HG03378 (cell line): ENCODE measurements around the gene ARHGAP9.
"Not testable (repeated sequence)": the region's sequence is repeated elsewhere in the genome, so short reads cannot be mapped to it uniquely, and the experiment has no call there.

Source experiments
- ATAC-seq: cut with Tn5 transposase; IDR thresholded peaks from one replicate; pipeline ENCODE4 v1.9.1; 2021; ENCODE audit warnings: mild to moderate bottlenecking, moderate library complexity; ENCODE audit not compliant: unreplicated experiment

ARHGAP9 gene

DNA sequence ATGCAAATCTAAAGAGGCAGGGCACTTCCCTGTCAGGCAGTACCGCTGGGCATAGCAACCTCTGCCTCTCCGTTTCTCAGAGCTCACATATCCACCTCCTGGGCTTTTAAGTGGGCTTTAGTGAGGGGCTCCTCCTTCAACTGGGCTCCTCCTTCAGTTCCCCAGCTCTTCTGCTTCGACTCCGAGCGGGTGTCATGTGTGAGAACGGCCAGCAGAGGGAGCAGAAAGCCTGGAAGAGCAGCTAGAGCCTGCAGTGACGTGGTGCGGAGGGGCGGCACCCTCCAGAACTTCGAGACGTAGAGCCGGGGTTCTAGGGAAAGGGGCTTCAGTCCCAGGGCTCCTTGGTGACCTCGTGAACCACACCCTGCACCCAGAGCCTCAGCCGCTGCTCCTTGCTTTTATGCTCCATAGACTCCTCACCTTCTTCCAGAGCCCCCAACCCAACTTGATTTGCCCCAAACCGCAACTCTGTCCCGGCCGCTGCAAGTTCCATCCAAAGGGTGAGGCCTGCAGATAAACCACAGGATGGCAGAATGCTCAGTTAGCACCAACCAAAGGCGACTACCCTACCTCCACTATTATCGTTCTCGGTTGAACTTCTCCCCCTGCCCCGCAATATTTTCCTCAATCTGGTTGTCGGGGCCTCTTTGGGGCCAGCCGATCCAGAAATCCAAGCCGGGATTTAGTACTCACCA is 20.5 kb downstream of the ARHGAP9 start:
- ATAC-seq = peak; percentile 66

DNA sequence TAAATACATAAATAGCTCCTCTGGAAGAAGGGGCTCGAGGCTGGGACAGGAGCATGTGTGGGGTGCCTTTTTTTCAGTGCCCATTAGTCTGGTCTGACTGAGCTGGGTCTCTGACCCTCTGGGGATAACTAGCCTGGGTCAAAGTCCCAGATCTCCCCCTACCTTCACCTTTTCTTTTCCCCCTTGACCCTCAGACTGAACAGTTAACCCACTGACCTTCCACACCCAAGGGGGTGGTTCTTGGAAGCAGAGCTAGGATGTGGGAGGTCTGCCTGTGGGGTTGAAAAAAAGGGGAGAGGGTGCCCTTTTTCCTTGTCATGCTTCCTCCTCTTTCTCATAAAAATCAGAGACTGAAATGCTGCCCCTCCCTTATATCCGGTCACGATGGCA is 21.0 kb downstream of the ARHGAP9 start:
- no peak for ATAC-seq

- ATAC-seq = no peak
Observed at GRCh38 chr12:57456737-57457490, 22.8 kb downstream of the ARHGAP9 start.

GRCh38 chr12:57456145-57456700 is 23.4 kb downstream of the ARHGAP9 start:
- ATAC-seq = no peak

DNA sequence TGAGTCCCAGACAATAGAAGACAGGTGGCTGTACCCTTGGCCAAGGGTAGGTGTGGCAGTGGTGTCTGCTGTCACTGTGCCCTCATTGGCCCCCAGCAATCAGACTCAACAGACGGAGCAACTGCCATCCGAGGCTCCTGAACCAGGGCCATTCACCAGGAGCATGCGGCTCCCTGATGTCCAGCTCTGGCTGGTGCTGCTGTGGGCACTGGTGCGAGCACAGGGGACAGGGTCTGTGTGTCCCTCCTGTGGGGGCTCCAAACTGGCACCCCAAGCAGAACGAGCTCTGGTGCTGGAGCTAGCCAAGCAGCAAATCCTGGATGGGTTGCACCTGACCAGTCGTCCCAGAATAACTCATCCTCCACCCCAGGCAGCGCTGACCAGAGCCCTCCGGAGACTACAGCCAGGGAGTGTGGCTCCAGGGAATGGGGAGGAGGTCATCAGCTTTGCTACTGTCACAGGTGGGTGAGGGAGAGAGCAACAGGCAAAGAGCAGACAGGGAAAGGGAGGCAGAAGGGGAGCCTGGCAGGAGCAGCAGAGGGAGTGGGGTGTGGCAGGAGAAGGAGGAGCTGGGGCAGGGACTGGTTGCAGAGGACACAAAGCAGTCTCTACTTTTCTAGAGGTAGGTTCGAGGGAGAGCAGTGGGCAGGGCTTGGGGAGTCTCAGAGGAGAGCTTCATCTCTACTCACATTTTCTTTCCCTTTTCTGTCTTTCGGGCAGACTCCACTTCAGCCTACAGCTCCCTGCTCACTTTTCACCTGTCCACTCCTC is 24.1 kb downstream of the ARHGAP9 start:
- no peak for ATAC-seq

- ATAC-seq = no peak
Observed at GRCh38 chr12:57454566-57455373, 24.9 kb downstream of the ARHGAP9 start, which contains the start of gene INHBE. INHBE (plus strand) TSS chr12:57455307; CDS start chr12:57455537, 230 bp downstream.

- ATAC-seq = no peak
Observed at GRCh38 chr12:57454213-57454565, 25.5 kb downstream of the ARHGAP9 start.

DNA sequence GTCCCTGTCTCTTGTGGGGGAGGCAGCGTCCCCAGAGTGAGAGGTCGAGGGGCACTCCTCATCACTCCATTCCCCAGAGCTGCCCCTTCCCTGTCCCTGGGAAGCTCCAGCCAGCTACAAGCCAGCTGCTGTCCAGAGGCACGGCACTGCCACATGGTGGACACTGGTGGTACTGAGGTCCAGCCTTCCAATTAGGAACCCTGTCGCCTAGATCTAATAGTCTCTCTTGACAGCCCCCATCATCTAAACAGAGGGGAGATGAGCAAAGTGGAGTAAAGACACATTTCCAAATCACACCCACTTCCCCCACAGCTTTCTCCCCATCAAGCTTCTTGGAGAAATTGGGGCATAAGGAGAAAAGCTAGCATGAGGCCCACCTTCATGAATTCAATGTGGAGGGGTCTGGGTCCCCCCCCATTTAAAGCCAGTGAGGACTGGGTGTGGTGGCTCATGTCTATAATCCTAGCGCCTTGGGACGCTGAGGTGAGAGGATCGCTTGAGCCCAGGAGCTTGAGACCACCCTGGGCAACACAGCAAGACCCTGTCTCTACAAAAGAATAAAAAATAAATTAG is 26.6 kb downstream of the ARHGAP9 start:
- no peak for ATAC-seq

- no peak for ATAC-seq
Observed at GRCh38 chr12:57452181-57452936, 27.3 kb downstream of the ARHGAP9 start.

- no peak for ATAC-seq
Observed at GRCh38 chr12:57451233-57451778, 28.4 kb downstream of the ARHGAP9 start.

DNA sequence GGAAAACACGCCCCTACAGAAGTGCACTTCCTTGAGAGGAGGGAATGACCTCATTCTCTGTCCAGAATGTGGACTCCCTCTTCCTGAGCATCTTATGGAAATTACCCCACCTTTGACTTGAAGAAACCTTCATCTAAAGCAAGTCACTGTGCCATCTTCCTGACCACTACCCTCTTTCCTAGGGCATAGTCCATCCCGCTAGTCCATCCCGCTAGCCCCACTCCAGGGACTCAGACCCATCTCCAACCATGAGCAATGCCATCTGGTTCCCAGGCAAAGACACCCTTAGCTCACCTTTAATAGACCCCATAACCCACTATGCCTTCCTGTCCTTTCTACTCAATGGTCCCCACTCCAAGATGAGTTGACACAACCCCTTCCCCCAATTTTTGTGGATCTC is 29.6 kb downstream of the ARHGAP9 start:
- ATAC-seq = no peak

- ATAC-seq = no peak
Observed at GRCh38 chr12:57449375-57449774, 30.3 kb downstream of the ARHGAP9 start.

DNA sequence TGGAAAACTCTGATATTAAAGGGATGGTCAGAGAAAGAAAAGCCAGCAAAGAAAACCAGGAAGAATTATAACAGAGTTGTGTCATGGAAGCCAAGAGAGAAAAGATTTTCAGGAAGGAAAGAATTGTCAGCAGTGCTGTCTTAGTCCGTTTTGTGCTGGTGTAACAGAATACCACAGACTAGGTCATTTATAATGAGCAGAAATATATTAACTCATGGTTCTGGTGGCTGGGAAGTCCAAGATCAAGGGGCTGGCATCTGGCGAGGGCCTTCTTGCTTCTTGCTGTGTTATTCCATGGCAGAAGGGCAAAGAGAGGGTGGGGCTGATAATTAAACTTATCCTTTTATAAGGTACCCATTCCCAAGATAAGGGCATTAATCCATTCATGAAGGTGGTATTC is 31.0 kb downstream of the ARHGAP9 start:
- no peak for ATAC-seq

- ATAC-seq = no peak
Observed at GRCh38 chr12:57446292-57446960, 33.2 kb downstream of the ARHGAP9 start.

DNA sequence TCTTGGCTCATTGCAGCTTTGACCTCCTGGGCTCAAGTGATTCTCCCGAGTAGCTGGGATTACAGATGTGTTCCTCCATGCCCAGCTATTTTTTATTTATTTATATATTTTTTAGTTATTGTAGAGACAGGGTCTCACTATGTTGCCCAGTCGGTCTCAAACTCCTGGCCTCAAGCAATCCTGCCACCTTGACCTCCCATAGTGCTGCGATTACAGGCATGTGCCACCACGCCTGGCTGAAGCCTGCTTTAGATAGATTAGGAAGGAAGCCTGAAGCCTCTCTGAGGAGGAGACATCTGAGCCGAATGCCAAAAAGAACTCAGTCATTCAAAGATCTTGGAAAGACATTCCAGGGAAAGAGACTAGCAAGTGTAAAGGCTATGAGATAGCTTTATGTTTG is 34.9 kb downstream of the ARHGAP9 start:
- no peak for ATAC-seq

DNA sequence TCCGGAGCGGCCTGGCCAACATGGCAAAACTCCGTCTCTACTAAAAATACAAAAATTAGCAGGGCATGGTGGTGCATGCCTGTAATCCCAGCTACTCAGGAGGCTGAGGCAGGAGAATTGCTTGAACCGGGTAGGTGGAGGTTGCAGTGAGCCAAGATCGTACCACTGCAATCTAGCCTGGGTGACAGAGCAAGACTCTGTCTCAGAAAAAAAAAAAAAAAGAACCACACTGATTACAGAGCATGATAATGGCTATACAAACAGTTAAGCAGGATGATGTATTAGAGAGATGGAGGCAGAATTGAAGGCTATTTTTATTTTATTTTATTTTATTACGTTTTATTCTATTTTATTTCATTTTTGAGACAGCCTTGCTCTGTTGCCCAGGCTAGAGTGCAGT is 35.3 kb downstream of the ARHGAP9 start:
- ATAC-seq = not testable (repeated sequence)

DNA sequence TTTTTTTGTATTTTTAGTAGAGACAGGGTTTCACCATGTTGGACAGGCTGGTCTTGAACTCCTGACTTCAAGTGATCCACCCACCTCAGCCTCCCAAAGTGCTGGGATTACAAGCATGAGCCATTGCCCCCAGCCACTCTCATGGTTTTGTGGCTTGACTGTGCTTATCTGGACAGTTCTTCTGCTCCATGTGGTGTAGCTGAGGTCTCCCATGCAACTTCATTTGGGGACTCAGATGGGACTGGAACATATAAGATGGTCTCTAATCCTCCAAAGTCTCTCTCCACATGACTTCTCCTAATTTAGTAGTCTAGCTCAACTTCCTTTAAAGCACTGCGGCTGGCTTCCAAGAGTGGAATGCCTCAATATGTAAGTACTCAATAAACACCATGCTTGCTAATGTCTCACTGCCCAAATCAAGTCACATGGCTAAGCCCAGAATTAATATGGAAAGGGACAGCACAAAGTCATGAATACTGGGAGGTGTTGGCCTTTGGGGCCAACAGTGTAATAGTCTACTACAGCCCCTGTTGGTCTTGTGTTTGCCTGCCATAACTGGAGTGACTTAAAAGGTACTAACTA is 37.7 kb downstream of the ARHGAP9 start:
- ATAC-seq = no peak

DNA sequence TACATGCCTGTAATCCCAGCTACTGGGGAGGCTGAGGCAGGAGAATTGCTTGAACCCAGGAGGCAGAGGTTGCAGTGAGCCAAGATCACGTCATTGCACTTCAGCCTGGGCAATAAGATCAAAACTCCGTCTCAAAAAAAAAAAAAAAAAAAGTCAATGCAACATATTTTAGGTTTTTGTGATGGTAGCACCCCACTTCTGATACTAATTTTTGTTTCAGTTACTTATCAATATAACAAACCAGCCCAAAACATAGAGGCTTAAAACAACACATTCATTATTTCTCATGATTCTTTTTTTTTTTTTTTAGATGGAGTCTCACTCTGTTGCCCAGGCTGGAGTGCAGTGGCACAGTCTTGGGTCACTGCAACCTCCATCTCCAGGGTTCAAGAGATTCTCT is 38.3 kb downstream of the ARHGAP9 start:
- ATAC-seq = not testable (repeated sequence)
